HepG2 (cell line): ENCODE data around the gene EPB41L5. TPM values are rescaled to one million over a fixed set of nuclear protein-coding genes. Genes with fewer than 3 reads are reported as not detected.

ENCODE experiments used
- ARNT ChIP-seq: fragments of 450-650 bp; IDR thresholded peaks from 2 replicates; pipeline ENCODE4 v1.6.1; 2017
- DR1 ChIP-seq: sonication (generic); formaldehyde crosslinking; IDR thresholded peaks from 2 replicates; pipeline ENCODE4 v1.8.0; 2021; ENCODE audit warnings: mild to moderate bottlenecking, missing genetic modification reagents, inconsistent platforms
- HCFC1 ChIP-seq: fragments of 150-350 bp; IDR thresholded peaks from 2 replicates; pipeline ENCODE4 v1.6.1; 2014; ENCODE audit warnings: low read depth, low read length
- HDAC6 ChIP-seq: fragments of 200-600 bp; sonication (generic); IDR thresholded peaks from 2 replicates; pipeline ENCODE4 v1.7.0; 2017; ENCODE audit warnings: mild to moderate bottlenecking, antibody characterized with exemption, low read length, low read depth
- KDM4B ChIP-seq: sonication (generic); formaldehyde crosslinking; IDR thresholded peaks from 2 replicates; pipeline ENCODE4 v1.4.0; 2020; ENCODE audit warnings: missing genetic modification reagents
- KLF12 ChIP-seq: sonication (generic); formaldehyde crosslinking; IDR thresholded peaks from 2 replicates; pipeline ENCODE4 v1.4.0; 2020; ENCODE audit warnings: missing genetic modification reagents, borderline replicate concordance
- KMT2B ChIP-seq: IDR thresholded peaks from 2 replicates; pipeline ENCODE4 v1.6.1; 2016; ENCODE audit warnings: missing genetic modification reagents, missing compliant biosample characterization
- MYC ChIP-seq: sonication (generic); formaldehyde crosslinking; IDR thresholded peaks from 2 replicates; pipeline ENCODE4 v1.9.0; 2021; ENCODE audit warnings: missing genetic modification reagents, borderline replicate concordance
- MZF1 ChIP-seq: sonication (generic); formaldehyde crosslinking; IDR thresholded peaks from 2 replicates; pipeline ENCODE4 v1.8.1; 2023; ENCODE audit warnings: mild to moderate bottlenecking, missing genetic modification reagents, borderline replicate concordance
- POGZ ChIP-seq: sonication (generic); formaldehyde crosslinking; IDR thresholded peaks from 2 replicates; pipeline ENCODE4 v1.4.0; 2020; ENCODE audit warnings: mild to moderate bottlenecking, missing genetic modification reagents
- SMARCE1 ChIP-seq: fragments of 450-650 bp; IDR thresholded peaks from 2 replicates; pipeline ENCODE4 v1.6.1; 2017; ENCODE audit warnings: borderline replicate concordance
- TP53 ChIP-seq: sonication (generic); formaldehyde crosslinking; conservative IDR thresholded peaks from 2 replicates; pipeline ENCODE4 v1.4.0; 2020; ENCODE audit warnings: missing genetic modification reagents
- ZBTB1 ChIP-seq: sonication (generic); formaldehyde crosslinking; IDR thresholded peaks from 2 replicates; pipeline ENCODE4 v1.4.0; 2020; ENCODE audit warnings: missing genetic modification reagents, borderline replicate concordance
- ZNF367 ChIP-seq: sonication (generic); formaldehyde crosslinking; IDR thresholded peaks from 2 replicates; pipeline ENCODE4 v1.4.0; 2020; ENCODE audit warnings: missing genetic modification reagents, borderline replicate concordance
- ZNF382 ChIP-seq: sonication (generic); formaldehyde crosslinking; IDR thresholded peaks from 2 replicates; pipeline ENCODE4 v1.5.0; 2020; ENCODE audit warnings: missing genetic modification reagents, mild to moderate bottlenecking, borderline replicate concordance
- ZNF615 ChIP-seq: sonication (generic); formaldehyde crosslinking; IDR thresholded peaks from 2 replicates; pipeline ENCODE4 v1.5.0; 2020; ENCODE audit warnings: mild to moderate bottlenecking, missing genetic modification reagents, borderline replicate concordance
- ZNF674 ChIP-seq: sonication (generic); formaldehyde crosslinking; IDR thresholded peaks from 2 replicates; pipeline ENCODE4 v1.5.0; 2020; ENCODE audit warnings: low read depth, mild to moderate bottlenecking, missing genetic modification reagents
- polyA plus RNA-seq, 8 experiments: library from polyadenylated mRNA; depleted of rRNA in 3 of 8; stranded (reverse) in 7 of 8; unstranded in 1 of 8; fragments of >200 nt; fragmentation: Illumina TruSeq in 4 of 8; extraction: Trizol in 4 of 8; gene quantifications; 2 replicates each; pipeline versions ENCODE4 v1.2.1 to v1.2.3, GENCODE V29; 2011 to 2016; ENCODE audit warnings: low read depth in 4 of 8, missing spikeins in 1 of 8, mixed read lengths in 1 of 8; ENCODE audit not compliant: insufficient read depth in 1 of 8
- total RNA-seq, 5 experiments: library from RNA; depleted of rRNA; stranded (reverse); fragments of >200 nt; fragmentation: Illumina TruSeq; extraction: Trizol; gene quantifications; 2 replicates each; pipeline ENCODE4 v1.2.3, GENCODE V29; 2016; ENCODE audit warnings: low read depth in 1 of 5
- TF ChIP-seq, protein P1 (sequence below): fragments of 450-650 bp; IDR thresholded peaks from 2 replicates; pipeline ENCODE4 v1.6.1; 2017; ENCODE audit warnings: mild to moderate bottlenecking
- TF ChIP-seq, protein P2 (sequence below): sonication (generic); formaldehyde crosslinking; IDR thresholded peaks from 2 replicates; pipeline ENCODE4 v1.4.0; 2020; ENCODE audit warnings: mild to moderate bottlenecking, missing genetic modification reagents, borderline replicate concordance
- TF ChIP-seq, protein P3 (sequence below): sonication (generic); formaldehyde crosslinking; IDR thresholded peaks from 2 replicates; pipeline ENCODE4 v1.4.0; 2020; ENCODE audit warnings: mild to moderate bottlenecking, missing genetic modification reagents
- TF ChIP-seq, protein P4 (sequence below): sonication (generic); formaldehyde crosslinking; IDR thresholded peaks from 2 replicates; pipeline ENCODE4 v1.5.0; 2020; ENCODE audit warnings: mild to moderate bottlenecking, missing genetic modification reagents

Gene EPB41L5
- total and polyA plus RNA-seq, 2 of the 13 experiments (the other 11 are each of a cell fraction or from before 2014, with no cell fraction given), result 40.5 to 47.5 TPM

DNA sequence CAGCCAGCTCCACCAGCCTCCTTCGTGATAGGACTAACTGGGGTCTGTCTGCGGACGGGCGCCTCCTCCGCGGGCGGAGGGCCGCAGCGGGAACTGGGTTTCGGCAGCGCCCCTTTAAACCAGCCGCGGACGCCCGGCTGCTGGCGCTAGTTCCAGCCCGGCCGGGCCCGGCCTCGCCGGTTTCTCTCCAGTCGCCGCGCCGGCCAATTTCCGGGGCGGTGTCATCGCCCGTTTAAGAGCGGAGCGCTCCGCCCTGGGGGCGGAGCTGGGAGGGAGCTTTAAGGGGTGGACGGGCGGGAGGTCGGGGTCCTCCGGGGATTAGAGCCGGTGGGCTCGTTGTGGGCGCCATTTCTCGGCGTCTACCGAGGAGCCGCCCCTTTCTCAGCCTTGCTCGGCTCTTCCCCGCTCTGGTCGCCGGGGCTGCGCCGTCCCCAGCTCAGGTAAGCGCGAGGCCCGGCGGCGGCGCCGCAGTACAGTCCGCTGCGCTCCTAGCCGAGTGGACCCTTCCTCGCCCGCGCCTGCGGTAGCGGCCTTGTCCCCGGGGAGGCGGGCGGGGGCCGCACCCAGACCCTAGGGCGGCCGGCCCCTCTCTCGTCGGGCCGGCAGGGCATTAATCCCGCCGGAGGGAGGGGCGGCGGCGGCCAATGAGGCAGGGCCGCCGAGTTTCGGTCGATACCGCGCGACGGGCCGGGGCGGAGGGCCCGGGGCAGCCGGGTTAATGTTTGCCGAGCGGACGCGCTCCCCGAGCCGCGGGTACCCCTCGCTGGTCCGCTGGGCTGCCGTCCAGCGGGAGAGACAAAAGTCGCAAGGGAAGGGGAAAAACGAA, at the start of gene EPB41L5 (continued):
- TF ChIP-seq, protein P1, sequence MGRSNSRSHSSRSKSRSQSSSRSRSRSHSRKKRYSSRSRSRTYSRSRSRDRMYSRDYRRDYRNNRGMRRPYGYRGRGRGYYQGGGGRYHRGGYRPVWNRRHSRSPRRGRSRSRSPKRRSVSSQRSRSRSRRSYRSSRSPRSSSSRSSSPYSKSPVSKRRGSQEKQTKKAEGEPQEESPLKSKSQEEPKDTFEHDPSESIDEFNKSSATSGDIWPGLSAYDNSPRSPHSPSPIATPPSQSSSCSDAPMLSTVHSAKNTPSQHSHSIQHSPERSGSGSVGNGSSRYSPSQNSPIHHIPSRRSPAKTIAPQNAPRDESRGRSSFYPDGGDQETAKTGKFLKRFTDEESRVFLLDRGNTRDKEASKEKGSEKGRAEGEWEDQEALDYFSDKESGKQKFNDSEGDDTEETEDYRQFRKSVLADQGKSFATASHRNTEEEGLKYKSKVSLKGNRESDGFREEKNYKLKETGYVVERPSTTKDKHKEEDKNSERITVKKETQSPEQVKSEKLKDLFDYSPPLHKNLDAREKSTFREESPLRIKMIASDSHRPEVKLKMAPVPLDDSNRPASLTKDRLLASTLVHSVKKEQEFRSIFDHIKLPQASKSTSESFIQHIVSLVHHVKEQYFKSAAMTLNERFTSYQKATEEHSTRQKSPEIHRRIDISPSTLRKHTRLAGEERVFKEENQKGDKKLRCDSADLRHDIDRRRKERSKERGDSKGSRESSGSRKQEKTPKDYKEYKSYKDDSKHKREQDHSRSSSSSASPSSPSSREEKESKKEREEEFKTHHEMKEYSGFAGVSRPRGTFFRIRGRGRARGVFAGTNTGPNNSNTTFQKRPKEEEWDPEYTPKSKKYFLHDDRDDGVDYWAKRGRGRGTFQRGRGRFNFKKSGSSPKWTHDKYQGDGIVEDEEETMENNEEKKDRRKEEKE, result no peak
- no peak for TF ChIP-seq ZNF367 (CRISPR knock-in tag)
- TF ChIP-seq POGZ (CRISPR knock-in tag), result peak; percentile 88
- no peak for TF ChIP-seq HCFC1
- no peak for TF ChIP-seq ARNT
- no peak for TF ChIP-seq MZF1 (CRISPR knock-in tag)
- TF ChIP-seq KDM4B (CRISPR knock-in tag), result peak; percentile 39; the same call in 1 of the 2 replicates
- no peak for TF ChIP-seq ZNF674
- TF ChIP-seq KLF12 (CRISPR knock-in tag), result no peak
- TF ChIP-seq ZNF382, result no peak
- TF ChIP-seq HDAC6, result no peak
- peak; percentile 97 for TF ChIP-seq DR1 (CRISPR knock-in tag)
- TF ChIP-seq ZBTB1 (CRISPR knock-in tag), result no peak
- TF ChIP-seq, protein P2, sequence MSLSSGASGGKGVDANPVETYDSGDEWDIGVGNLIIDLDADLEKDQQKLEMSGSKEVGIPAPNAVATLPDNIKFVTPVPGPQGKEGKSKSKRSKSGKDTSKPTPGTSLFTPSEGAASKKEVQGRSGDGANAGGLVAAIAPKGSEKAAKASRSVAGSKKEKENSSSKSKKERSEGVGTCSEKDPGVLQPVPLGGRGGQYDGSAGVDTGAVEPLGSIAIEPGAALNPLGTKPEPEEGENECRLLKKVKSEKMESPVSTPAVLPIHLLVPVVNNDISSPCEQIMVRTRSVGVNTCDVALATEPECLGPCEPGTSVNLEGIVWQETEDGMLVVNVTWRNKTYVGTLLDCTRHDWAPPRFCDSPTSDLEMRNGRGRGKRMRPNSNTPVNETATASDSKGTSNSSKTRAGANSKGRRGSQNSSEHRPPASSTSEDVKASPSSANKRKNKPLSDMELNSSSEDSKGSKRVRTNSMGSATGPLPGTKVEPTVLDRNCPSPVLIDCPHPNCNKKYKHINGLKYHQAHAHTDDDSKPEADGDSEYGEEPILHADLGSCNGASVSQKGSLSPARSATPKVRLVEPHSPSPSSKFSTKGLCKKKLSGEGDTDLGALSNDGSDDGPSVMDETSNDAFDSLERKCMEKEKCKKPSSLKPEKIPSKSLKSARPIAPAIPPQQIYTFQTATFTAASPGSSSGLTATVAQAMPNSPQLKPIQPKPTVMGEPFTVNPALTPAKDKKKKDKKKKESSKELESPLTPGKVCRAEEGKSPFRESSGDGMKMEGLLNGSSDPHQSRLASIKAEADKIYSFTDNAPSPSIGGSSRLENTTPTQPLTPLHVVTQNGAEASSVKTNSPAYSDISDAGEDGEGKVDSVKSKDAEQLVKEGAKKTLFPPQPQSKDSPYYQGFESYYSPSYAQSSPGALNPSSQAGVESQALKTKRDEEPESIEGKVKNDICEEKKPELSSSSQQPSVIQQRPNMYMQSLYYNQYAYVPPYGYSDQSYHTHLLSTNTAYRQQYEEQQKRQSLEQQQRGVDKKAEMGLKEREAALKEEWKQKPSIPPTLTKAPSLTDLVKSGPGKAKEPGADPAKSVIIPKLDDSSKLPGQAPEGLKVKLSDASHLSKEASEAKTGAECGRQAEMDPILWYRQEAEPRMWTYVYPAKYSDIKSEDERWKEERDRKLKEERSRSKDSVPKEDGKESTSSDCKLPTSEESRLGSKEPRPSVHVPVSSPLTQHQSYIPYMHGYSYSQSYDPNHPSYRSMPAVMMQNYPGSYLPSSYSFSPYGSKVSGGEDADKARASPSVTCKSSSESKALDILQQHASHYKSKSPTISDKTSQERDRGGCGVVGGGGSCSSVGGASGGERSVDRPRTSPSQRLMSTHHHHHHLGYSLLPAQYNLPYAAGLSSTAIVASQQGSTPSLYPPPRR (CRISPR knock-in tag), result peak; percentile 76
- peak; percentile 16; the same call in 1 of the 2 replicates for TF ChIP-seq ZNF615 (CRISPR knock-in tag)
- peak; percentile 66 for TF ChIP-seq KMT2B (CRISPR knock-in tag)
- TF ChIP-seq MYC (CRISPR knock-in tag), result peak; percentile 81; the same call in 1 of the 2 replicates
- TF ChIP-seq, protein P3, sequence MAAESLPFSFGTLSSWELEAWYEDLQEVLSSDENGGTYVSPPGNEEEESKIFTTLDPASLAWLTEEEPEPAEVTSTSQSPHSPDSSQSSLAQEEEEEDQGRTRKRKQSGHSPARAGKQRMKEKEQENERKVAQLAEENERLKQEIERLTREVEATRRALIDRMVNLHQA (CRISPR knock-in tag), result no peak
- no peak for TF ChIP-seq SMARCE1
- TF ChIP-seq, protein P4, sequence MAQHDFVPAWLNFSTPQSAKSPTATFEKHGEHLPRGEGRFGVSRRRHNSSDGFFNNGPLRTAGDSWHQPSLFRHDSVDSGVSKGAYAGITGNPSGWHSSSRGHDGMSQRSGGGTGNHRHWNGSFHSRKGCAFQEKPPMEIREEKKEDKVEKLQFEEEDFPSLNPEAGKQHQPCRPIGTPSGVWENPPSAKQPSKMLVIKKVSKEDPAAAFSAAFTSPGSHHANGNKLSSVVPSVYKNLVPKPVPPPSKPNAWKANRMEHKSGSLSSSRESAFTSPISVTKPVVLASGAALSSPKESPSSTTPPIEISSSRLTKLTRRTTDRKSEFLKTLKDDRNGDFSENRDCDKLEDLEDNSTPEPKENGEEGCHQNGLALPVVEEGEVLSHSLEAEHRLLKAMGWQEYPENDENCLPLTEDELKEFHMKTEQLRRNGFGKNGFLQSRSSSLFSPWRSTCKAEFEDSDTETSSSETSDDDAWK (CRISPR knock-in tag), result no peak
- TF ChIP-seq TP53, result peak; percentile 77
